HEK293 (cell line): ENCODE data around the gene VCPKMT.
A peak's percentile ranks its signal among the peaks of the same experiment; 100 is the strongest.

ENCODE experiments used
- CTCF ChIA-PET: fragments of 350-600 bp; formaldehyde crosslinking; extraction: SDS; loops from one replicate; lab custom pipeline; 2021; ENCODE audit warnings: antibody characterized with exemption; lab: Yijun Ruan, JAX
- POLR2A ChIA-PET: fragments of 300-600 bp; formaldehyde crosslinking; extraction: SDS; loops from one replicate; lab custom pipeline; 2020; ENCODE audit warnings: antibody characterized with exemption, inconsistent platforms; lab: Yijun Ruan, JAX
- H3K27ac ChIP-seq: fragments of 200-500 bp; sonication (Bioruptor generic); 2 replicates; pipeline ENCODE4 v1.5.1; 2014; ENCODE audit warnings: low read depth, low read length, control low read depth, inconsistent platforms; ENCODE audit errors: extremely low read depth
- H3K36me3 ChIP-seq, 2 experiments: fragments of 200-500 bp in 1 of 2; sonication (Bioruptor generic) in 1 of 2; 1 replicate in 1 of 2; 2 replicates in 1 of 2; pipeline ENCODE4 v1.5.1; 2014 to 2017; ENCODE audit warnings: inconsistent platforms in 2 of 2, low read length in 2 of 2; ENCODE audit not compliant: control insufficient read depth in 2 of 2, insufficient read depth in 1 of 2
- H3K4me1 ChIP-seq: fragments of 200-500 bp; sonication (Bioruptor generic); 2 replicates; pipeline ENCODE4 v1.5.1; 2014; ENCODE audit warnings: mild to moderate bottlenecking, low read length, inconsistent platforms; ENCODE audit not compliant: control insufficient read depth, insufficient read depth
- H3K4me3 ChIP-seq: 2 replicates; pipeline ENCODE4 v1.5.1; 2011; ENCODE audit warnings: low read depth, mild to moderate bottlenecking, control low read depth, low read length, moderate library complexity
- H3K9me3 ChIP-seq: fragments of 200-500 bp; sonication (Bioruptor generic); 2 replicates; pipeline ENCODE4 v1.5.1; 2014; ENCODE audit warnings: low read depth, low read length, inconsistent platforms; ENCODE audit not compliant: control insufficient read depth, insufficient read depth
- AEBP2 ChIP-seq: fragments of 450-650 bp; formaldehyde crosslinking; IDR thresholded peaks from 2 replicates; pipeline ENCODE4 v1.5.1; 2016; ENCODE audit warnings: missing biosample characterization, missing genetic modification characterization, borderline replicate concordance
- ELK4 ChIP-seq: IDR thresholded peaks from 2 replicates; pipeline ENCODE4 v1.6.1; 2011; ENCODE audit warnings: mild to moderate bottlenecking, low read depth, low read length, borderline replicate concordance
- KLF8 ChIP-seq: fragments of 450-650 bp; formaldehyde crosslinking; IDR thresholded peaks from 2 replicates; pipeline ENCODE4 v1.5.1; 2016; ENCODE audit warnings: missing biosample characterization, missing genetic modification characterization
- ZBTB7A ChIP-seq: fragments of 450-650 bp; formaldehyde crosslinking; IDR thresholded peaks from 2 replicates; pipeline ENCODE4 v1.5.1; 2016; ENCODE audit warnings: low read depth, missing biosample characterization, missing genetic modification characterization
- ZNF10 ChIP-seq: fragments of 450-650 bp; formaldehyde crosslinking; IDR thresholded peaks from 2 replicates; pipeline ENCODE4 v1.5.1; 2017; ENCODE audit warnings: missing biosample characterization, missing genetic modification characterization
- ZNF133 ChIP-seq: fragments of 450-650 bp; formaldehyde crosslinking; IDR thresholded peaks from 2 replicates; pipeline ENCODE4 v1.5.1; 2016; ENCODE audit warnings: missing biosample characterization, missing genetic modification characterization
- ZNF155 ChIP-seq: fragments of 450-650 bp; formaldehyde crosslinking; IDR thresholded peaks from 2 replicates; pipeline ENCODE4 v1.5.1; 2016; ENCODE audit warnings: missing biosample characterization, missing genetic modification characterization
- ZNF23 ChIP-seq: fragments of 450-650 bp; formaldehyde crosslinking; IDR thresholded peaks from 2 replicates; pipeline ENCODE4 v1.5.1; 2016; ENCODE audit warnings: missing biosample characterization, missing genetic modification characterization, borderline replicate concordance
- ZNF394 ChIP-seq: fragments of 450-650 bp; formaldehyde crosslinking; IDR thresholded peaks from 2 replicates; pipeline ENCODE4 v1.5.1; 2016; ENCODE audit warnings: missing biosample characterization, missing genetic modification characterization, mild to moderate bottlenecking, moderate library complexity, borderline replicate concordance
- ZNF48 ChIP-seq: fragments of 450-650 bp; formaldehyde crosslinking; IDR thresholded peaks from 2 replicates; pipeline ENCODE4 v1.5.1; 2016; ENCODE audit warnings: missing biosample characterization, missing genetic modification characterization
- ZNF571 ChIP-seq: fragments of 450-650 bp; formaldehyde crosslinking; IDR thresholded peaks from 2 replicates; pipeline ENCODE4 v1.5.0; 2017; ENCODE audit warnings: missing biosample characterization, missing genetic modification characterization
- ZNF791 ChIP-seq: fragments of 450-650 bp; formaldehyde crosslinking; IDR thresholded peaks from 2 replicates; pipeline ENCODE4 v1.5.1; 2016; ENCODE audit warnings: missing biosample characterization, missing genetic modification characterization
- TF ChIP-seq, protein P1 (sequence below): fragments of 450-650 bp; formaldehyde crosslinking; IDR thresholded peaks from 2 replicates; pipeline ENCODE4 v1.5.1; 2017; ENCODE audit warnings: missing biosample characterization, missing genetic modification characterization
- TF ChIP-seq, protein P2 (sequence below): fragments of 450-650 bp; formaldehyde crosslinking; IDR thresholded peaks from 2 replicates; pipeline ENCODE4 v1.5.1; 2016; ENCODE audit warnings: missing biosample characterization, missing genetic modification characterization

Gene VCPKMT

GRCh38 chr14:50148799-50149198 is 32.4 kb upstream of the VCPKMT start:
- TF ChIP-seq, protein P1, sequence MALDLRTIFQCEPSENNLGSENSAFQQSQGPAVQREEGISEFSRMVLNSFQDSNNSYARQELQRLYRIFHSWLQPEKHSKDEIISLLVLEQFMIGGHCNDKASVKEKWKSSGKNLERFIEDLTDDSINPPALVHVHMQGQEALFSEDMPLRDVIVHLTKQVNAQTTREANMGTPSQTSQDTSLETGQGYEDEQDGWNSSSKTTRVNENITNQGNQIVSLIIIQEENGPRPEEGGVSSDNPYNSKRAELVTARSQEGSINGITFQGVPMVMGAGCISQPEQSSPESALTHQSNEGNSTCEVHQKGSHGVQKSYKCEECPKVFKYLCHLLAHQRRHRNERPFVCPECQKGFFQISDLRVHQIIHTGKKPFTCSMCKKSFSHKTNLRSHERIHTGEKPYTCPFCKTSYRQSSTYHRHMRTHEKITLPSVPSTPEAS (tag by site-specific recombination) = no peak
- TF ChIP-seq AEBP2 (tag by site-specific recombination) = no peak
- TF ChIP-seq ZNF48 (tag by site-specific recombination) = no peak
- TF ChIP-seq ZNF394 (tag by site-specific recombination) = no peak
- no peak for TF ChIP-seq ZNF10
- TF ChIP-seq ZBTB7A = no peak
- TF ChIP-seq, protein P2, sequence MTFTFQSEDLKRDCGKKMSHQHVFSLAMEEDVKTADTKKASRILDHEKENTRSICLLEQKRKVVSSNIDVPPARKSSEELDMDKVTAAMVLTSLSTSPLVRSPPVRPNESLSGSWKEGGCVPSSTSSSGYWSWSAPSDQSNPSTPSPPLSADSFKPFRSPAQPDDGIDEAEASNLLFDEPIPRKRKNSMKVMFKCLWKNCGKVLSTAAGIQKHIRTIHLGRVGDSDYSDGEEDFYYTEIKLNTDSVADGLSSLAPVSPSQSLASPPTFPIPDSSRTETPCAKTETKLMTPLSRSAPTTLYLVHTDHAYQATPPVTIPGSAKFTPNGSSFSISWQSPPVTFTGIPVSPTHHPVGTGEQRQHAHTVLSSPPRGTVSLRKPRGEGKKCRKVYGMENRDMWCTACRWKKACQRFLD (tag by site-specific recombination) = no peak
- POLR2A ChIA-PET = no interaction called here
- no peaks in the 10 kb centered on the region for H3K9me3 ChIP-seq
- no peaks in the 10 kb centered on the region for H3K4me1 ChIP-seq
- H3K4me3 ChIP-seq = no peak overlapping the region
- peaks cover 33 to 36% of the 10 kb centered on the region in 2 experiments for H3K36me3 ChIP-seq
- H3K27ac ChIP-seq = no peak overlapping the region
- CTCF ChIA-PET = no interaction called here

DNA sequence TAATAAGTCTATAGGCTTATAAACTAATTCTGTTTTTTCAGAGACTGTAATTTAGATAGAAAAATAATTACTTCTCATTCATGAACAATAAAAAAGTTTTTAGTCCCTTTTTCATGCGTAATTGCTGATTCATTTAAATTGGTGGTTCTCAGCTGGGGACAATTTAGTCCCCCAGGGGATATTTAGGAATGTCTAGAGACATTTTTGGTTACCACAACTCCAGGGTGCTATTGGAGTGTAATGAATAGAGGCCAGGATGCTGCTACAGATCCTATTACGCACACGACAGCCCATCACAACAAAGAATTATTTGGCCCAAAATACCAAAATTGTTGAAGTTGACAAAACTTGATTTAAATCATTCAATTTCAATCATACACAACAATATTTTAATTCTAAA is 22.8 kb upstream of the VCPKMT start:
- peaks cover 0 to 4% of the 10 kb centered on the region in 2 experiments; a peak in 1 of 3 replicates for H3K36me3 ChIP-seq
- H3K27ac ChIP-seq = no peak overlapping the region
- ChIA-PET CTCF (interaction anchor here (0.6 to 0.7 kb wide), 2 partner anchors 18 to 310 kb away, joined by 3 to 6 read pairs; no protein-coding TSS in a partner anchor), POLR2A (no interaction called here)
- H3K4me3 ChIP-seq = no peak overlapping the region
- H3K9me3 ChIP-seq = no peaks in the 10 kb centered on the region
- TF ChIP-seq ZNF155 (tag by site-specific recombination) (no peak), ZNF23 (tag by site-specific recombination) (no peak), ZNF791 (tag by site-specific recombination) (no peak), KLF8 (tag by site-specific recombination) (no peak), ELK4 (no peak), ZNF394 (tag by site-specific recombination) (no peak)
- no peaks in the 10 kb centered on the region for H3K4me1 ChIP-seq

- no peaks in the 10 kb centered on the region for H3K9me3 ChIP-seq
- CTCF ChIA-PET = no interaction called here
- H3K27ac ChIP-seq = no peak overlapping the region
- peaks cover 19 to 38% of the 10 kb centered on the region in 2 experiments for H3K36me3 ChIP-seq
- TF ChIP-seq ZNF133 (tag by site-specific recombination) = peak; percentile 93
- TF ChIP-seq ZNF571 = no peak
- no peaks in the 10 kb centered on the region for H3K4me1 ChIP-seq
- no peak overlapping the region for H3K4me3 ChIP-seq
- POLR2A ChIA-PET = no interaction called here
These were observed 11.4 kb upstream of the VCPKMT start for GRCh38 chr14:50127802-50128201.
